GM12892 (cell line): ENCODE data around the gene KRT72.

Experiments
- DNase-seq: peaks from one replicate; pipeline ENCODE4 v3.0.0; 2011; ENCODE audit not compliant: insufficient read length
- FAIRE-seq: peaks from 2 replicates; lab custom pipeline; 2011; peaks lifted over from hg19 to GRCh38; lab: Jason Lieb, UNC
- POLR2A ChIP-seq: IDR thresholded peaks from 2 replicates; pipeline ENCODE4 v1.6.1; 2011; ENCODE audit warnings: low read depth, low read length, control low read depth
- POLR2AphosphoS5 ChIP-seq: IDR thresholded peaks from 2 replicates; pipeline ENCODE4 v1.6.1; 2011; ENCODE audit warnings: low read depth, low read length, control low read depth
- TAF1 ChIP-seq: IDR thresholded peaks from 2 replicates; pipeline ENCODE4 v1.6.1; 2011; ENCODE audit warnings: low read depth, mild to moderate bottlenecking, control low read depth, low read length, borderline replicate concordance

The KRT72 gene

DNA sequence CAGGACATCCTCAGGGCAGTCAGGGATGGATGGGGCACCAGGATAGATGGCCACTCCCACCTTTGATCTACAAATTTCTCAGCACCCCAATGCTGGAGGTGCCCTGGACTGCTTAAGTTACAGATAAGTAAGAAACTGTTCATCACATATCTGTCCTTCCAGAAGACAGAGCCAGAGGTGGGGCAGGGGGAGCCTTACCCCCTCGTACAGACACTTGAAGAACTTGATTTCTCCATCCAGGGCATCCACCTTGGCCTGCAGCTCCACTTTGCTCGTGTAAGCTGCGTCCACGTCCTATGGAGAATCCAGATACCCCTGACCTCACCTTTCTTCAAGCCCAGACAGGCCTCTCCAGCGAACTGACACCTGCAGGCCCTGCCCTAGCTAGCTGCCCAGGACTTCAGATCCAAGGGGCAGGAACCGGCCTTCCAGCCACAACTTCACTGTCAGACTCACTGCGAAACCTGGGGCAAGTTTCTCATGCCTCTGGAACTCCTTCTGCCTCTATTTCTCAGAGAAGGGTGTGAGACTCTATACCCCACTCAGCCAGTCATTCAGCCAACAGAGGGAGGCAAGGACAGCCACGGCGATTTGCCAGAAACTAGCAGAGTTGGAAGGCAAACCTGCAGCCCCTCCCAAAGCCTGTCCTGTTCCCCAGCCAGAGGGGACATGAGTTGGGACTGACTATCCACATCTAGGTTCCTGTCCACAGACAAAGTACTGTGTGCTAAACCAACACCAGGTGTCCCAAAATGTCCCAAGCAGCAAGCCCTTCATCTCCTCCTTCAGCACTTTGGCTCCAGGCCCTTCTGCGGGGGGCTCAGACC is 13.3 kb upstream of the KRT72 start:
- TF ChIP-seq POLR2A, result no peak
- TF ChIP-seq TAF1, result no peak
- TF ChIP-seq POLR2AphosphoS5, result no peak
- FAIRE-seq (no peak), DNase-seq (no peak)

DNA sequence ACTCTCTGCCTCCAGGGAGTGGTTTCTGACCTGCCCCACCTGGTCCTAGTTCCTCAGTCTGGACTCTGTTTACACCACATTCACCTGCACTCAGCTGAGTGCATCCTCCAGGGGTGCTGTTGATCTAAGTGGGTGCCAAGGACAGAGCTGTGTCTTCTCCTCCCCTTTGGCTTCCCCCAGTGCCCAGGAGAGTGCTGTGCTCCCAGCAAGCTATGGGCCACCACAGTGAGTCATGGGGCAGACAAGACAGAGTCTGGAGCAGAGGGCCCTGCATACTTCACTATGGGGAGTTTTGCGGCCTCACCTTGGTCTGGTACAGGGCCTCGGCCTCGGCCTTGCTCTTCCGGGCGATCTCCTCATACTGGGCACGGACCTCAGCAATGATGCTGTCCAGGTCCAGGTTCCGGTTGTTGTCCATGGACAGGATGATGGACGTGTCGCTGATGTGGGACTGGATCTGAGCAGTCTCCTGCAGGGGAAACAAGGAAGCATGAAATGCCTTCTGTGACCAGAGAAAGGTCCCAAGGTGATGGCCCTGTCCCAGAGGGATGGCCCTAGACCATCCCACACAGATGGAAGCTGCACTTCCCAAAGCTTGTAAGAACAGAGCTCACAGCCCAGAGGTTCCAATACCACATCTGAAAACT is 12.2 kb upstream of the KRT72 start:
- no peak for FAIRE-seq
- TF ChIP-seq TAF1 (no peak), POLR2AphosphoS5 (no peak), POLR2A (no peak)
- no peak for DNase-seq

DNA sequence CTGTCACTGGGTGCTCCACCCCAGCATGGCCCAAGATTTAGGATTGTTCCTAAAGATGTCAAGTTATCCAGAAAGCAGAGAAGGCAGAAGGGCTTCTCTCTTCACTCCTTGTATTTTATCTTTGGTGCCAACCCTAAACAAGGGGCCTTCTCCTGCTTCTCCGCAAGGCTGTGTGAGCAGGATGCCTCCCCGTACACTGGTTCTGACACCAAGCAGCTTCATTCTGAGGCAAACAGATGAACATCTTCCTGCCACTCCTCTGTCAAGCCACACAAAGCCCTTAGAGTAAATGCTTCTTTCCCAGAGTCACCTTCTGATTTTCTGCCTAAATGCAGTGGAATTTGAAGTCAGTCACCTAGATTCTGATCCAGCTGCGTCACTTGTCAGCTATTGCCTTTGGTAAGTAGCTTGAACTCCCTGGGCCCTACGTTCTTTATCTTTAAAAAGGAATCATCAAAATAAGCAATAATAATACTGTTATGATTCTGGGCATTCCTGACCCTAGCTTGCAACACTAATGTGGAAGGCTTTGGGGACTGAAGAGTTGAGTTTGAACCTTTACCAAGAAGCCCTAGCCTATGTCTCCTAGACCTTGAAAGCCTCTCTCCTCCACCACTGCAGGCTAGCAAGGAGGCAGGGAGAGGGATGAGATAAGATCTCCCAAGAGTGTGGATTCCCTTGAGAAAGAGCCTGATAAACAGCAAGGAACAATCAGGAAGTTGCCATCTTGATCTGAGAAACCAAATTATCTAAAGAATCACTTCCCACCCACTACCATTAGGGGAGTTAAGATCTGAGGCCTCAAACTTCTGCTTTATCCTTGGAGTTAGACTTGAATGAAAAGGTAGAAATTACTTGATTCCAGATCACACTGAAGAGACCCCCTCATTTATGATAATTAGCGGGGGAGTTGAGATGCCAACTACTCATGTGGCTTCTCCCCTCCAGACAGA is 11.4 kb upstream of the KRT72 start:
- no peak for DNase-seq
- no peak for FAIRE-seq
- TF ChIP-seq TAF1 (no peak), POLR2AphosphoS5 (no peak), POLR2A (no peak)

DNA sequence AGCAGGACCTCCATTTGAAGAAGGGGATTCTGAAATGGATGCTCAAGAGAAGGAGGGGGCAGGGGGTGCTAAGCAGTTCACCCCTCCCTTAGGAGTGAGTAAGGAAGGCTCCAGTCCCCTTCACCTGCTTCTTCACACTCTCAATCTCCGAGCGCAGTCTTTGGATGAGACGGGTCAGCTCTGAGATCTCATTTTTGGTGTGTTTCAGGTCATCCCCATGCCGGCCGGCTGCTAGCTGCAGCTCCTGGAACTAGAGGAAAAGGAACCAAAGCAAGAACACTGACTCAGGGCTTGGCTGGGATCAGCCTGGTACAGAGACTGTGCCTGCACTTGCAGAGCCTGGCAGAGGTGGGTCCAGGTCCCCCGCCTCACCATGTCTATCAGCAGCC is 9.8 kb upstream of the KRT72 start:
- TF ChIP-seq POLR2AphosphoS5, result no peak
- no peak for TF ChIP-seq TAF1
- TF ChIP-seq POLR2A, result no peak
- no peak for DNase-seq
- FAIRE-seq, result no peak

DNA sequence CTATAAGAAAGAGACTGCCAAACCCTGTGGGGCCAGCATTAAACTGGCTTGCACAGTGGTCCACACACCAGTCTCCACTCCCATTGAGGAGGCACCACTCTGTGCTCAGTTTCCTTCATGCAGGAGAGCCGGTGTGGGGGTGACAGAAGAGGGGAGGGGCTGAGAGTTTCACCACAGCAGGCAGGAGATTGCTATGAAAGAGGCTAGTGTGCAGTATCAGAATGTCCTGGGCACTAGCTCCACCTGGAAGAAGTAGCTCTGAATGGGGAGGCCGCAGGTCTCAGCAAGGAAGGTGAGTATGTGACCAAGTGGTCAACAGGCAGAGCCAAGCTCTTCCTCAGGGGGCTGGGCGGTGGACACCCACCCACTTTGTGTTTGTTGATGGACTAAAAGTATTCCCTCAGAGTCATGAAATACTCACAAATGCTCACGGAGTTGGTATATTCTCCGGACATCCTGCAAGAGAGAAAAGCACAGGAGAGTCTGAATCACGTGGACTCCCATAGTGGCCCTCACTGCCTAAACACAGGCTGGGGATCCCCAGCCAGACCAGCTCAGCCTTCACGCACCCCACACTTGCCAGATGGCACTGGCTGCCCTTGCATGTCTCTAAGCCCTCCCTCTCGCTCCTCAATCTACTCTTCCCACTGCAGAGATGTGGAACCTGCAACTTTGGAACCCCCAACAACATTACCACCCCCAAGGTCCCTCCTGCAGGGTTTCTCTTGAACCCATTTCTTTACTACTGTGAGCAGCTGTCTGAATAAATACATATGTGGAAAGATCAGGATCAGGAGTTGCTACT is 7.8 kb upstream of the KRT72 start:
- TF ChIP-seq TAF1 (no peak), POLR2AphosphoS5 (no peak), POLR2A (no peak)

DNA sequence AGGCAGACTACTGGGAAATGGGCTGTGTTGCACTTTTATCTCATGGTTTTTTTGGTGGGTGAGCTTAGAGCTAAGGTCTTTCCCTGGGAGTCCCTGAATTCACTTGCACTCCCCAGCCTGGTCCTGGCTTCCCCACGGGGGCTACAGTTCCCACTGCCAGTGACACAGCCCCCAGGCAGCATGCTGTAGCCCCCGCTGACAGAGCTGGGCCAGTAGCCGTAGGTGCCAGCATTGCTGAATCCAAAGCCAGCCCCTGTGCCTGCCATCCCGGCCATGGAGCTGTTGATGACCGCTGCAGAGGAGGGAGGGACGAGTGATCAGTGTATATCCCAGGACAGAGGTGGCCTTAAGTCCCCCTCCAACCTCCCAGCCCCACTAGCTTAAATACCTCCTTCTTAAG is 6.9 kb upstream of the KRT72 start:
- TF ChIP-seq POLR2A (no peak), TAF1 (no peak), POLR2AphosphoS5 (no peak)
- no peak for DNase-seq
- FAIRE-seq, result no peak

More for the DNA sequence above, 7.8 kb upstream of the KRT72 start:
- no peak for DNase-seq
- FAIRE-seq, result no peak

DNA sequence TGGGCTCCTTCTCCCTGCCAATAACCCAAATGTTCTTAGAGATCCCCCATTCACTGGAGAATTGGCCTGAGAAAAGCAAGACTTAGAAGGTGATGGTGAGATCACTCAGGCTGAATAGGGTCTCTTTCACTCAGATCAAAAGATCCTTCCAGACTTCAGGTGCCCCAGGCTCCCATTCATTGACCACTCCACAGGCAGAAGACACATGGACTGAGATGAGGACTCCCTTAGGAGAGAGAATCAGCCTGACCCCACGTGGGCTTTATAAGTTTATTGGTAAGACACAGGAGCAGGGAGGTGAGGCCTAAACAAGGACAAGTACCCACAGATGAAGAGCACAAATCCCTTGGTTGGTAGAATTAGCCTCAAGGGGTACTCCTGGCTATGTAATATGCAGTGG is 6.1 kb upstream of the KRT72 start:
- FAIRE-seq (no peak), DNase-seq (no peak)
- TF ChIP-seq POLR2A, result no peak
- TF ChIP-seq POLR2AphosphoS5, result no peak
- TF ChIP-seq TAF1, result no peak

DNA sequence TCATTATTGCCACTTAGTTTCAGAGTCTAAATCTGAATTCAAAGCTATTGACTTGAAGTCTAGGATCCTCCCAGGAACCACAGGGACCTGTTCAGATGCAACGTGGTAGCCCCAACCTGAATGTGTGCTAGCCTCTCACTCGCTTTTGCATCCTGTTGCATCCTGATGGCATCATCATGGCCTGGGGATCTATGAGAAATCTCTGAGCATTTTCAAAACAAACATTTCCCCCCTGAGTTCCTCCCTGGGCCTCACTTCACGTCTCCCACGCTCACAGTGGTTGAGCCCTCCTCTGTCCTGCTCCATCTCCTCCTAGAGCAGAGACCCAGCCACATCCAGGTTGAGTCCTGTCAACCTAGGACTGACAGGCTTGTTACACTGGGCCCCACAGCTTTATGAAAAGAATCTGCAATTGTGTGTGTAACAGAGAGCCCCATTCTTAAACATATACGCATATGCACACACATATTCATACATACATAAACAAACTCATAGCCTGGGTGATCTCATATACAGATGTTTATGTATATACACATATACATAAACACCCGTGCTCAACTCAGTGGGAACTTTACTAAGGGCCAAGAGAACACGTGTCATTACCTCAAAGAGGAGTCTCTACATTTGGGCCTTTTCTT is 5.4 kb upstream of the KRT72 start:
- FAIRE-seq, result no peak
- TF ChIP-seq POLR2A, result no peak
- TF ChIP-seq POLR2AphosphoS5, result no peak
- no peak for TF ChIP-seq TAF1
- DNase-seq, result no peak

DNA sequence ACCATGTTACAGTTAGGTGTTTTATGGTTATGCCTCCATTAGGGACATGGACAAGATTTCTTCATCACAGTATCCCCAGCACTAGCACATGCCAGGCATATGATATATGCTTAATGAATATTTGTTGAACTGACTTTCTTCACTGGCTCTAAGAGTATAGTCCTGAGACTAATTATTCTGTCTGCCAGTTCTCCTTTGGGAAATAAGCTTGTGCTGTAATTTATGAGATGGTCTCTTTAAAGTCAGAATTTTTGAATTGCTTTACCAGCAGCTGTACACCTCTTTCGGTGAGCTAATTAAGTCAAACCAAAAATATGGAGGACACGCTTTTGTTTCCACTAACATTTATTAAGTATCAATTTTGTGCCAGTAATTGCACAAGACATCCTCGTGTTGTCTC is 4.8 kb upstream of the KRT72 start:
- no peak for FAIRE-seq
- TF ChIP-seq POLR2AphosphoS5 (no peak), TAF1 (no peak), POLR2A (no peak)
- DNase-seq, result no peak

DNA sequence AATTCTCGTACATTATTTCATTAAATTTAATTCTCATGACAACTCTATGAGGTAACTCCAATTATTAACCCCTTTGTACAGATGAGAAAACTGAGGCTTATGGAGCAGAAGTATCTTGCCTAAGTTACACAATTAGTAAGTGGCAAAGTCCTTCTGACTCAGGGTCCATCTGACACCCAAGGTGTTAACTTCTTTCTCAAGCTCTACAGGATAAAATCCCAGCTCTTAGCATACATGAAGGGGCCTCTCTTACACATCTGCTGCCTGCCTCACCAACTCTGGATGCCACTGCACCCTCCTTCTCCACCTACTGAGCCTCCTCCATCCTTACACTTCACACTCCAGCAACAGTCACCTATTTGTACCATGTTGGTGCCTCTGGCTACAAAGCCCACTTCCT is 4.3 kb upstream of the KRT72 start:
- TF ChIP-seq POLR2AphosphoS5, result no peak
- no peak for TF ChIP-seq POLR2A
- no peak for TF ChIP-seq TAF1
- FAIRE-seq (no peak), DNase-seq (no peak)
